Transverse colon (tissue), 3 donors: ENCODE data around the gene DCAF8.

Source experiments
- POLR2A ChIP-seq: fragments of 450-650 bp; IDR thresholded peaks from one replicate; pipeline ENCODE4 v1.6.1; 2016; ENCODE audit warnings: antibody characterized with exemption, mild to moderate bottlenecking, moderate library complexity
- TF ChIP-seq, protein P1 (sequence below), 5 experiments: fragments of 200-600 bp in 3 of 5; fragments of 450-650 bp in 2 of 5; sonication (generic) in 3 of 5; IDR thresholded peaks; 1 replicate in 2 of 5; 2 replicates in 3 of 5; pipeline ENCODE4 v1.5.1; 2016 to 2017; ENCODE audit warnings: antibody characterized with exemption in 5 of 5, inconsistent platforms in 3 of 5, mild to moderate bottlenecking in 2 of 5, moderate library complexity in 1 of 5

GRCh38 chr1:160169553-160170399 is 92.6 kb downstream of the DCAF8 start:
- TF ChIP-seq, protein P1, sequence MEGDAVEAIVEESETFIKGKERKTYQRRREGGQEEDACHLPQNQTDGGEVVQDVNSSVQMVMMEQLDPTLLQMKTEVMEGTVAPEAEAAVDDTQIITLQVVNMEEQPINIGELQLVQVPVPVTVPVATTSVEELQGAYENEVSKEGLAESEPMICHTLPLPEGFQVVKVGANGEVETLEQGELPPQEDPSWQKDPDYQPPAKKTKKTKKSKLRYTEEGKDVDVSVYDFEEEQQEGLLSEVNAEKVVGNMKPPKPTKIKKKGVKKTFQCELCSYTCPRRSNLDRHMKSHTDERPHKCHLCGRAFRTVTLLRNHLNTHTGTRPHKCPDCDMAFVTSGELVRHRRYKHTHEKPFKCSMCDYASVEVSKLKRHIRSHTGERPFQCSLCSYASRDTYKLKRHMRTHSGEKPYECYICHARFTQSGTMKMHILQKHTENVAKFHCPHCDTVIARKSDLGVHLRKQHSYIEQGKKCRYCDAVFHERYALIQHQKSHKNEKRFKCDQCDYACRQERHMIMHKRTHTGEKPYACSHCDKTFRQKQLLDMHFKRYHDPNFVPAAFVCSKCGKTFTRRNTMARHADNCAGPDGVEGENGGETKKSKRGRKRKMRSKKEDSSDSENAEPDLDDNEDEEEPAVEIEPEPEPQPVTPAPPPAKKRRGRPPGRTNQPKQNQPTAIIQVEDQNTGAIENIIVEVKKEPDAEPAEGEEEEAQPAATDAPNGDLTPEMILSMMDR (IDR thresholded peaks at IDR 0.05): no peak
- TF ChIP-seq POLR2A: no peak
